MM.1S (cell line): Measurements from ENCODE around the gene EWSR1.

Source experiments
- DNase-seq: peaks from one replicate; pipeline ENCODE4 v3.0.0-alpha.2; 2015
- H2AFZ ChIP-seq: fragments of 300-600 bp; sonication (generic); 2 replicates; pipeline ENCODE4 v1.6.0; 2016; ENCODE audit warnings: antibody characterized with exemption, low read length
- H3F3A ChIP-seq: fragments of 300-600 bp; sonication (generic); 2 replicates; pipeline ENCODE4 v1.6.1; 2016; ENCODE audit warnings: mild to moderate bottlenecking, antibody characterized with exemption, low read length, moderate library complexity, mixed read lengths; ENCODE audit not compliant: insufficient read depth
- H3K27ac ChIP-seq: fragments of 300-600 bp; sonication (generic); 2 replicates; pipeline ENCODE4 v1.5.1; 2016; ENCODE audit warnings: mild to moderate bottlenecking, low read length
- H3K27me3 ChIP-seq: fragments of 300-600 bp; sonication (generic); replicated peaks from 2 replicates; pipeline ENCODE4 v1.6.0; 2016; ENCODE audit warnings: low read length; ENCODE audit not compliant: insufficient read depth
- H3K36me3 ChIP-seq: fragments of 300-600 bp; sonication (generic); replicated peaks from 2 replicates; pipeline ENCODE4 v1.6.1; 2016; ENCODE audit warnings: mild to moderate bottlenecking, low read length, mixed read lengths; ENCODE audit not compliant: insufficient read depth
- H3K4me1 ChIP-seq: fragments of 300-600 bp; sonication (generic); 2 replicates; pipeline ENCODE4 v1.6.1; 2016; ENCODE audit warnings: low read length, mixed read lengths
- H3K4me2 ChIP-seq: fragments of 300-600 bp; sonication (generic); 2 replicates; pipeline ENCODE4 v1.6.0; 2016; ENCODE audit warnings: low read depth, low read length
- H3K4me3 ChIP-seq: fragments of 300-600 bp; sonication (generic); 2 replicates; pipeline ENCODE4 v1.5.1; 2016; ENCODE audit warnings: low read length, mixed read lengths
- H3K79me2 ChIP-seq: fragments of 300-600 bp; sonication (generic); 2 replicates; pipeline ENCODE4 v1.6.1; 2016; ENCODE audit warnings: mixed run types, low read length, mixed read lengths
- H3K9ac ChIP-seq: fragments of 300-600 bp; sonication (generic); 2 replicates; pipeline ENCODE4 v1.6.1; 2016; ENCODE audit warnings: low read length, mixed read lengths
- H3K9me2 ChIP-seq: fragments of 300-600 bp; sonication (generic); replicated peaks from 2 replicates; pipeline ENCODE4 v1.6.1; 2016; ENCODE audit warnings: mild to moderate bottlenecking, low read length, mixed read lengths; ENCODE audit not compliant: insufficient read depth
- H3K9me3 ChIP-seq: fragments of 300-600 bp; sonication (generic); replicated peaks from 2 replicates; pipeline ENCODE4 v1.6.1; 2016; ENCODE audit warnings: mild to moderate bottlenecking, low read length, mixed read lengths; ENCODE audit not compliant: insufficient read depth
- H4K20me1 ChIP-seq: fragments of 300-600 bp; sonication (generic); 2 replicates; pipeline ENCODE4 v1.6.1; 2016; ENCODE audit warnings: mild to moderate bottlenecking, low read length, moderate library complexity, mixed read lengths; ENCODE audit not compliant: insufficient read depth
- EZH2 ChIP-seq: fragments of 300-600 bp; sonication (generic); optimal IDR thresholded peaks from 2 replicates; pipeline ENCODE3; 2017; ENCODE audit warnings: low read depth, mild to moderate bottlenecking, antibody characterized with exemption, low read length, mixed read lengths
- EZH2phosphoT487 ChIP-seq: fragments of 300-600 bp; sonication (generic); IDR thresholded peaks from 2 replicates; pipeline ENCODE4 v1.6.1; 2018; ENCODE audit warnings: antibody characterized with exemption, low read length
- TF ChIP-seq, protein P1 (sequence below): fragments of 300-600 bp; sonication (generic); IDR thresholded peaks from 2 replicates; pipeline ENCODE4 v1.5.1; 2016; ENCODE audit warnings: antibody characterized with exemption, low read length, mixed read lengths

The EWSR1 gene

DNA sequence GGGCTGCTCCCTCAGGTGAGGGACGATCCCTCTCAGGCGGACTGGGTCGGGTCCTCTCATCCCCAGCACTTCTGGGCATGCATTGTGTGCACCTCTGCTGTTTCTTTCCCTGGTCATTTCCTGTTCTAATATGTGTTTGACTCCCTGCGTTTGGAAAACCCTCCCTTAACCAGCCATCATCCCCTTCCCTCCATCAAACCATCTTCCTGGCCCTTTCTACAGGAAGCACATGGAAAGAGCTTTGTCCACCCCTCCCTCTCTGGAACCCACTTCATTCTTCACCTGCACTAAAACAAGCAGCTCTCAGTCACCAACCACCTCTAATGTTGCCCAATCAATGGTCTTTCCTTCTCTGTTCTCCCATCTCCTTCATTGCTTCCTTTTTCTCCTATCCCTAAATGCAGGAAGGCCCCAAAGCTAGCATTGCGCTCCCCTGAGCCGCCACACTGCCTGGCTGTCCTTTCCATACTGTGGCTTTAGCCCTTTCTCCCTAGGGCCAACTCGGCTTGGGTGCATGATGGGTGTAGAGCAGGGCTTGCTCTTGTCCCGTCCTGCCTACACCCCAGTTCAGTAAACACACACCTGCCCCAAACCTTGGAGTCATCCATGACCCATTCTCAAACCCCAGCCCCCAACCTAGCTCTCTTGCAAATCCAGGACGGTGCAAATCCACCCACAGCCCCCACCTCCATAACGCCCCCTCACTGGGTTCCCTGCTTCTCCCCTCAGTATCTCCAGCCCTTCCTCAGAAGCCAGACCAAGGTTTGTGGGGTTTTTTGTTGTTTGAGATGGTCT lies 32.9 kb downstream of the EWSR1 start:
- Histone ChIP-seq H3F3A (peaks cover 48% of the 10 kb centered on the region), H3K27ac (no peak overlapping the region), H3K36me3 (peaks cover 31% of the 10 kb centered on the region), H3K27me3 (no peaks in the 10 kb centered on the region), H3K4me2 (no peak overlapping the region), H3K79me2 (no peaks in the 10 kb centered on the region), H3K9me3 (no peaks in the 10 kb centered on the region), H3K4me1 (no peaks in the 10 kb centered on the region), H4K20me1 (peaks cover 6% of the 10 kb centered on the region; the same call in 1 of the 2 replicates), H3K9ac (no peak overlapping the region), H2AFZ (no peak overlapping the region), H3K9me2 (no peaks in the 10 kb centered on the region), H3K4me3 (no peak overlapping the region)
- TF ChIP-seq EZH2phosphoT487 (no peak), EZH2 (no peak)
- TF ChIP-seq, protein P1, sequence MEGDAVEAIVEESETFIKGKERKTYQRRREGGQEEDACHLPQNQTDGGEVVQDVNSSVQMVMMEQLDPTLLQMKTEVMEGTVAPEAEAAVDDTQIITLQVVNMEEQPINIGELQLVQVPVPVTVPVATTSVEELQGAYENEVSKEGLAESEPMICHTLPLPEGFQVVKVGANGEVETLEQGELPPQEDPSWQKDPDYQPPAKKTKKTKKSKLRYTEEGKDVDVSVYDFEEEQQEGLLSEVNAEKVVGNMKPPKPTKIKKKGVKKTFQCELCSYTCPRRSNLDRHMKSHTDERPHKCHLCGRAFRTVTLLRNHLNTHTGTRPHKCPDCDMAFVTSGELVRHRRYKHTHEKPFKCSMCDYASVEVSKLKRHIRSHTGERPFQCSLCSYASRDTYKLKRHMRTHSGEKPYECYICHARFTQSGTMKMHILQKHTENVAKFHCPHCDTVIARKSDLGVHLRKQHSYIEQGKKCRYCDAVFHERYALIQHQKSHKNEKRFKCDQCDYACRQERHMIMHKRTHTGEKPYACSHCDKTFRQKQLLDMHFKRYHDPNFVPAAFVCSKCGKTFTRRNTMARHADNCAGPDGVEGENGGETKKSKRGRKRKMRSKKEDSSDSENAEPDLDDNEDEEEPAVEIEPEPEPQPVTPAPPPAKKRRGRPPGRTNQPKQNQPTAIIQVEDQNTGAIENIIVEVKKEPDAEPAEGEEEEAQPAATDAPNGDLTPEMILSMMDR, result no peak
- no peak for DNase-seq

DNA sequence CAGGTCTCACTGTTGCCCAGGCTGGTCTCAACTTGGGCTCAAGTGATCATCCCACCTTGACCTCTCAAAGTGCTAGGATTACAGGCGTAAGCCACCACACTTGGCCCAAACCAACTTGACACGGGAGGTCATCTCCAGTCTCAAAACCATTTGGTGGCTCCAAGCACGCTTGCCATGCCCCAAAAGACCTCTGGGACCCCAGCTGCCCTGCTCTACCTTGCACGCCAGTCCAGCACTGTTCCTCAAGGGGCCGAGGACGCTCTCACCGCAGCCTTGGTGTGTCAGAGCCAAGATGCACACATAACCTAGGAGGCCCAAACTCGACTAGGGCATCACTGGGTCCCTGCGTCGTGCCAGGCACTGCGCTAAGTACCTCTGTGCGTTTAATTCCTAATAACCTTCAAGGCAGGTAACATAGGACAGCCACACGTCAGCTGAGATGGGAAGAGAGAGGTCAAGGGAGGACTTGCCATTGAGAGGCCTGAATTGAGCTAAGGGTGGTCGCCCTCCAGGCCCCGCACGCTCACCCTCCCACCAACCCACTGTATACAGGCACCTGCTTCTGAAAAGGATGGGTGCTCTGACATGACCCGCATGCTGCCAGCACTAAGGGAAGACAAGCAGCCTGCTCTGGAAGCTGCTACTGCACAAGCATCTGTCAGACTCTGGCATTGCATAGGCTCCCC lies 33.8 kb downstream of the EWSR1 start:
- no peak overlapping the region for H3K27ac ChIP-seq
- peaks cover 40% of the 10 kb centered on the region for H3F3A ChIP-seq
- TF ChIP-seq EZH2phosphoT487 (no peak), EZH2 (no peak)
- TF ChIP-seq, protein P1, result no peak
- H3K36me3 ChIP-seq, result peaks cover 23% of the 10 kb centered on the region
- no peak overlapping the region for H3K9ac ChIP-seq
- no peak for DNase-seq
- H3K27me3 ChIP-seq, result no peaks in the 10 kb centered on the region
- no peaks in the 10 kb centered on the region for H3K9me3 ChIP-seq
- peaks cover 3% of the 10 kb centered on the region; the same call in 1 of the 2 replicates for H4K20me1 ChIP-seq
- H3K4me1 ChIP-seq, result no peaks in the 10 kb centered on the region
- H3K4me3 ChIP-seq, result no peak overlapping the region
- no peaks in the 10 kb centered on the region for H3K9me2 ChIP-seq
- no peak overlapping the region for H3K4me2 ChIP-seq
- H2AFZ ChIP-seq, result no peak overlapping the region
- H3K79me2 ChIP-seq, result no peaks in the 10 kb centered on the region

DNA sequence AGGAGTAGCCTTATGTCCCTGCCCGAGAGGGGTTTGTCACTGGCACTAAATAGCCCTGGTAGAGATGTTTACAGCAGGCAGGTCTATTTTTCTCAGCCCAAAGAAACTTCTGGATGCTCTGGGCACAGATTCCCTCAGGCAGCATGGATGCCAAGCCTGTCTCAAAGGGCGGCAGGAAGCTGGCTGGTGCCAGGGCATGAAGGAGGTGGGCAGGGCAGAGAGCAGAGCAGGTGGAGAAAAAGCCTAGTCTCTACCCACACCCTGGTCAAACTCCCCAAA lies 34.3 kb downstream of the EWSR1 start:
- no peaks in the 10 kb centered on the region for H3K9me3 ChIP-seq
- H3K27me3 ChIP-seq, result no peaks in the 10 kb centered on the region
- H3K4me1 ChIP-seq, result no peaks in the 10 kb centered on the region
- no peak overlapping the region for H3K27ac ChIP-seq
- no peak overlapping the region for H3K9ac ChIP-seq
- H3K36me3 ChIP-seq, result peaks cover 18% of the 10 kb centered on the region
- no peaks in the 10 kb centered on the region for H3K79me2 ChIP-seq
- no peak overlapping the region for H2AFZ ChIP-seq
- H4K20me1 ChIP-seq, result no peaks in the 10 kb centered on the region
- peaks cover 39% of the 10 kb centered on the region for H3F3A ChIP-seq
- DNase-seq, result no peak
- H3K4me3 ChIP-seq, result no peak overlapping the region
- H3K4me2 ChIP-seq, result no peak overlapping the region
- TF ChIP-seq EZH2phosphoT487 (no peak), EZH2 (no peak)
- TF ChIP-seq, protein P1, result no peak
- H3K9me2 ChIP-seq, result no peaks in the 10 kb centered on the region
